Loucy (cell line): ENCODE data around the gene STOM.

Experiments used
- CTCF ChIP-seq: fragments of 200-600 bp; sonication (generic); conservative IDR thresholded peaks from 2 replicates; pipeline ENCODE4 v1.5.1; 2014; ENCODE audit warnings: mild to moderate bottlenecking, antibody characterized with exemption, low read length
- EZH2phosphoT487 ChIP-seq: fragments of 200-600 bp; IDR thresholded peaks from 2 replicates; pipeline ENCODE4 v1.6.1; 2018; ENCODE audit warnings: antibody characterized with exemption, mild to moderate bottlenecking, moderate library complexity, borderline replicate concordance

- TF ChIP-seq CTCF (no peak), EZH2phosphoT487 (no peak)
Observed at GRCh38 chr9:121292051-121292450, 78.0 kb downstream of the STOM start.
